ENCODE measurements around the gene PIN1.

PIN1 gene

GRCh38 chr19:9799162-9799561 is 36.0 kb upstream of the PIN1 start:
- ChIA-PET POLR2A (interaction anchor here (1.3 kb wide), 1 partner anchor 20 kb away, joined by 3 read pairs; the partner anchor contains the start of gene FBXL12), CTCF (interaction anchor here (0.7 to 2.1 kb wide), 9 partner anchors 9 to 594 kb away, joined by 3 to 16 read pairs (median 5); no protein-coding TSS in a partner anchor)
- no peak for DNase-seq (ENCODE audit: low read depth, low spot score)
- H3K4me3 ChIP-seq (ENCODE audit: low read depth, low read length), result no peak overlapping the region
- TF ChIP-seq CTCF (IDR thresholded peaks at IDR 0.05; ENCODE audit: insufficient read depth, low read length, missing control alignments), result no peak

- H3K4me3 ChIP-seq (ENCODE audit: low read depth, low read length), result no peak overlapping the region
- ChIA-PET POLR2A (no interaction called here), CTCF (interaction anchor here (1.0 kb wide), 1 partner anchor 176 kb away, joined by 3 read pairs; no protein-coding TSS in a partner anchor)
- no peak for DNase-seq (ENCODE audit: low read depth, low spot score)
- TF ChIP-seq CTCF (IDR thresholded peaks at IDR 0.05; ENCODE audit: insufficient read depth, low read length, missing control alignments), result no peak
Measured at GRCh38 chr19:9801976-9802375, 33.1 kb upstream of the PIN1 start.

- POLR2A ChIA-PET, result no interaction called here
- TF ChIP-seq CTCF (IDR thresholded peaks at IDR 0.05; ENCODE audit: insufficient read depth, low read length, missing control alignments), result no peak
- CTCF ChIA-PET, result interaction anchor here (0.7 to 3.7 kb wide), 4 partner anchors 8 to 219 kb away, joined by 3 to 15 read pairs (median 6); partner anchors contain the start of gene PIN1
- no peak overlapping the region for H3K4me3 ChIP-seq (ENCODE audit: low read depth, low read length)
- DNase-seq (ENCODE audit: low read depth, low spot score), result no peak
Measured at GRCh38 chr19:9806803-9807202, 28.3 kb upstream of the PIN1 start.

- POLR2A ChIA-PET, result interaction anchor here (1.3 kb wide), 1 partner anchor 10 kb away, joined by 3 read pairs; the partner anchor contains the start of gene FBXL12
Measured at GRCh38 chr19:9808855-9809824, 26.0 kb upstream of the PIN1 start.

GRCh38 chr19:9811139-9811538 is 24.0 kb upstream of the PIN1 start:
- CTCF ChIA-PET, result interaction anchor here (1.0 to 1.5 kb wide), 3 partner anchors 12 to 15 kb away, joined by 3 to 5 read pairs (median 4); no protein-coding TSS in a partner anchor
- DNase-seq (ENCODE audit: low read depth, low spot score), result no peak
- POLR2A ChIA-PET, result no interaction called here
- no peak overlapping the region for H3K4me3 ChIP-seq (ENCODE audit: low read depth, low read length)
- no peak for TF ChIP-seq CTCF (IDR thresholded peaks at IDR 0.05; ENCODE audit: insufficient read depth, low read length, missing control alignments)

More at GRCh38 chr19:9808855-9809824, 26.0 kb upstream of the PIN1 start:
- CTCF ChIA-PET, result interaction anchor here (2.3 to 3.7 kb wide), 2 partner anchors 11 to 13 kb away, joined by 8 to 15 read pairs; no protein-coding TSS in a partner anchor
- TF ChIP-seq CTCF (IDR thresholded peaks at IDR 0.05; ENCODE audit: insufficient read depth, low read length, missing control alignments), result no peak
- H3K4me3 ChIP-seq (ENCODE audit: low read depth, low read length), result no peak overlapping the region
- DNase-seq (ENCODE audit: low read depth, low spot score), result no peak

Data from AG04449 (cell line).